Cardiac fibroblast (primary cell): ENCODE data around the gene MICAL2.
A peak's percentile ranks its signal among the peaks of the same experiment; 100 is the strongest.

Experiments used
- DNase-seq, 2 donors: peaks; one replicate each; pipeline versions ENCODE4 v3.0.0 to v3.0.0-alpha.2; 2010; ENCODE audit warnings: low read depth in 2 of 2
- H3K4me3 ChIP-seq, 2 donors: replicated peaks in 1 of 2; 1 replicate in 1 of 2; 2 replicates in 1 of 2; pipeline ENCODE4 v1.5.1; 2011; ENCODE audit warnings: low read depth in 2 of 2, low read length in 2 of 2, mild to moderate bottlenecking in 2 of 2, moderate library complexity in 1 of 2
- TF ChIP-seq, protein P1 (sequence below): IDR thresholded peaks from one replicate; pipeline ENCODE4 v1.5.1; 2011; ENCODE audit warnings: low read depth, mild to moderate bottlenecking, low read length, inconsistent platforms

Gene MICAL2

DNA sequence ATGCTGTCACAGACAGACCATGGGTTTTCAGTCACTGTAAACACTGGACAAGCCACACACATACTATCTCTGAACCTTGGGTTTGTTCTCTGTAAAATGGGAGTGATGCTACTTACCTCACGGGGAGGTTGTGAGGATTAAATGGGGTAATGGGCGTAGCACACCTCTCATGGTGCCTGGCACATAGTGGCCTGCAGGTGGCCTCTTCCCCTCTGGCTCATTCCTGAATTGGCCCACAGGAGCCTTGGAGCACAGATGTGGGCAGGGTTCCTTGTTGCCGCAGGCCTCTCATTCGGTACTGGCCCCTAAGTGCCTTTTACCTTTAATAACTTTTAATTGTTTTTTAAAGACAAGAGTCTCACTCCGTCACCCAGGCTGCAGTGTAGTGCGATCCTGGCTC, 11.7 kb downstream of the MICAL2 start:
- DNase-seq: no peak
- TF ChIP-seq, protein P1, sequence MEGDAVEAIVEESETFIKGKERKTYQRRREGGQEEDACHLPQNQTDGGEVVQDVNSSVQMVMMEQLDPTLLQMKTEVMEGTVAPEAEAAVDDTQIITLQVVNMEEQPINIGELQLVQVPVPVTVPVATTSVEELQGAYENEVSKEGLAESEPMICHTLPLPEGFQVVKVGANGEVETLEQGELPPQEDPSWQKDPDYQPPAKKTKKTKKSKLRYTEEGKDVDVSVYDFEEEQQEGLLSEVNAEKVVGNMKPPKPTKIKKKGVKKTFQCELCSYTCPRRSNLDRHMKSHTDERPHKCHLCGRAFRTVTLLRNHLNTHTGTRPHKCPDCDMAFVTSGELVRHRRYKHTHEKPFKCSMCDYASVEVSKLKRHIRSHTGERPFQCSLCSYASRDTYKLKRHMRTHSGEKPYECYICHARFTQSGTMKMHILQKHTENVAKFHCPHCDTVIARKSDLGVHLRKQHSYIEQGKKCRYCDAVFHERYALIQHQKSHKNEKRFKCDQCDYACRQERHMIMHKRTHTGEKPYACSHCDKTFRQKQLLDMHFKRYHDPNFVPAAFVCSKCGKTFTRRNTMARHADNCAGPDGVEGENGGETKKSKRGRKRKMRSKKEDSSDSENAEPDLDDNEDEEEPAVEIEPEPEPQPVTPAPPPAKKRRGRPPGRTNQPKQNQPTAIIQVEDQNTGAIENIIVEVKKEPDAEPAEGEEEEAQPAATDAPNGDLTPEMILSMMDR: peak; percentile 47
- H3K4me3 ChIP-seq: no peak overlapping the region

DNA sequence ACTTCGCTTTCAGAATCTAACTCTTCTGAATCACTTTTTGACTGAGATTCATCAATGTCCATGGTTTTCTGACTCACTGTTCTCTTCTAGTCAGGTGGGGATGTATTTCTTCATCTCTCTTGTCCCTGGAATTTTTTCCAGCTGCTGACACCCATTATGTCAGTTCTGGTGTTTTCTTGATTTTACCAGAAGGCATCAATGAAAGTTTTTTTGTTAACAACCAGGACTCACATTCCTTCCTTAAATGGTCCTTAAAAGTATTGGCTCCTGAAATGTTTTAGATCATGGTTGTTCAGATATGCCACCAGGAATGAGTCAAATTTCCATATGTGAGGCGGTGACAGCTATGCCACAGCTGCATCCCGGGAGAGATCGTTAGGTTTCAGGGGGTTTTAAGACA, 12.9 kb downstream of the MICAL2 start:
- TF ChIP-seq, protein P1: no peak
- peak; percentile 49 to 85 for DNase-seq
- no peak overlapping the region for H3K4me3 ChIP-seq

DNA sequence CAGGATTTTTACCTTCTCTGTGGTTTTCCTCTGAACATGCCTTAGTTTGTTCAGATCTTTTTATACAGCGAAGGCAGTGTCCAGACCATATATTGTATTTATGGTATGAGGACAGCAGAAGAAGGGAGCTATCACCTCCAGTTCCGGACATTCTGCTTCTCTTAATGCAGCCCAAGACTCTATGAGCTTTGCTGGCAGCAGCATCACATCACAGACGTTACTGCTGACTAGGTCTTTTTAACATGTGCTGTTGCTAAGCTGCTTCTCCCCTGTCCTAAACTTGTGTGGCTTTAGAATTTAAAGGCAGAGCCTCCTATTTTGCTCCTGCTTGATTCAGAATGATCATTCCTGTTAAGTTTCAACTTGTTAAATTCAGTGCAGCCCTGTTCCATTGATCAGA, 13.4 kb downstream of the MICAL2 start:
- TF ChIP-seq, protein P1: no peak
- H3K4me3 ChIP-seq: no peak overlapping the region
- peak; percentile 47 to 55 for DNase-seq

DNA sequence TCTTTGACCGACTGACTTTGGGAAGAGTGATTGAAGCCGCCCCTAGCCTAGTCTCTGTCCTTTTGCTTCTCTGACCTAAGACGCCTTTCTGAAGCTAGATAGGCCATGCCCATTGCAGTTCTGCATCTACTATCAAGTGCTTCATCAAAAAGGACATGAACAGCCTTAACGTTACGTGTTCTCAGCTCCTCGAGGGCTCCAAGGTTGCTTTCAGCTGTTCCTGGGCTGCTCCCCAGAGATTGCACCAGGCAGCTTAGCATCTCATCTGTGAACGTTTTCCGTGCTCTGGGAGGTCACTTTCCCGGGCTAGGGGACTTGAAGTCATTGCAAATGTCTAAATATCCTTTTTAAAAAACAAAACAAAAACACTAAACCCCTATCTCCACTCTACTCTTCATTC, 13.9 kb downstream of the MICAL2 start:
- TF ChIP-seq, protein P1: no peak
- DNase-seq: no peak
- no peak overlapping the region for H3K4me3 ChIP-seq

DNA sequence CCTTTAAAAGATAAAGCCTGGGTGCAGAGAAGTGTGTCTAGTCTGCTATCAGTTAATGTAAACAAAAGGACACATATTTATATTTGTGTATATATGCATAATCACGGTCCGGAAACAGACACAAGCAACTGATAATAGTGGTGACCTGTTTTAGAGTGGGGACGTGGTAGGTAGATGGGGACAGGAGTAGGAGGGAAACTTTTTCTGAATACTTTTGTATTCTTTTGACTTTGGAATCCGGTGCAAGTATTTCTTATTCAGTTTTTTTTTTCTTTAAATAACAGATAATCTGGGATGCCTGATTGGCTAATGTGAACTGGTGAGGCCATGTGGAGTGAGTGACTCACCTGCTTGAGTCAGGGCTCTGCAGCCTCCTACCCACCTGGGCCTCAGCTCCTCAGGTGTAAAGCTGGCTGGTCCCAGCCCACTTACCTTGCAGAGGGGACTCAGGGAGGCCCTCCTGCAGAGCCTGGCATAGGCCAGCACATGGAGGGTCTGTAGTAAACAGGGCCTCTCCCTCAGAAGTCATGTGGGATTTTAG, 15.3 kb downstream of the MICAL2 start:
- TF ChIP-seq, protein P1: no peak
- DNase-seq: peak in 1 of 2 donors; percentile 62
- no peak overlapping the region for H3K4me3 ChIP-seq

DNA sequence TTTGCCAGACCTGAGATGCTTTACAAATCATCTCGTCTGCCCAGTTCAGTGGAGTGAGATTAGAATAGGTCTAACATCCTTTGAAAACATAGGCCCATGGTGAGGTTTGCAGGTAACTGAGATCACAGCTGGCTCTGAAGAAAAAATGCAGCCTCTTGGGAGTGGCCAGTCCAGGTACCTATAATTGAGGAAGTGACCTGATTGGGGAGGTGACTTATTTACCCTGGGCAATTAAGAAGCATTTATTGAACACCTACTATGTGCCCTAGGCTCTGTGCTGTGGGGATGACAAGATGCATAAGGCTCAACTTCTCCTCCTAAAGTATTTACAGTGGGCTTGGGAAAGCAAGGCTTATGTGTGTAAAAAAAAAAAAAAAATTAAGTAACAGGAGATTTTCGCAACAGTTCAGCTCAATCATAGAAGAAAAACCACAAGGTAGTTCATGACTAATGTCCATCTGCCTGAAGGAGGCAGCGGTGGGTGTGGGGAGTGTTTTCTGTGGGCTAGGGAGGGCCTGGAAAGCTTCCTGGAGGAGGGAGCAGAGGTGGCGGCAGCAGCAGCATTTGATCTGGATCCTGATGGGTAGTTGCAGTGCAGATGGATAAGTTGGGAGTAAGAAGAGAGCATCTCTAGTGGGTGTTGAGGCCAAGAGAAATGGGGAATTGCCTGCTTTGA, 16.1 kb downstream of the MICAL2 start:
- TF ChIP-seq, protein P1: no peak
- H3K4me3 ChIP-seq: no peak overlapping the region
- peak; percentile 76 to 93 for DNase-seq
